ENCODE results near the gene SECISBP2L. TPM values are rescaled to one million over a fixed set of nuclear protein-coding genes. Genes with fewer than 3 reads are reported as not detected.

SECISBP2L gene
- total and polyA plus RNA-seq, 4 donors, result 16.2 to 678 (median 51.7) TPM

GRCh38 chr15:48993380-48993779 lies 52.9 kb downstream of the SECISBP2L start:
- TF ChIP-seq, protein P1, sequence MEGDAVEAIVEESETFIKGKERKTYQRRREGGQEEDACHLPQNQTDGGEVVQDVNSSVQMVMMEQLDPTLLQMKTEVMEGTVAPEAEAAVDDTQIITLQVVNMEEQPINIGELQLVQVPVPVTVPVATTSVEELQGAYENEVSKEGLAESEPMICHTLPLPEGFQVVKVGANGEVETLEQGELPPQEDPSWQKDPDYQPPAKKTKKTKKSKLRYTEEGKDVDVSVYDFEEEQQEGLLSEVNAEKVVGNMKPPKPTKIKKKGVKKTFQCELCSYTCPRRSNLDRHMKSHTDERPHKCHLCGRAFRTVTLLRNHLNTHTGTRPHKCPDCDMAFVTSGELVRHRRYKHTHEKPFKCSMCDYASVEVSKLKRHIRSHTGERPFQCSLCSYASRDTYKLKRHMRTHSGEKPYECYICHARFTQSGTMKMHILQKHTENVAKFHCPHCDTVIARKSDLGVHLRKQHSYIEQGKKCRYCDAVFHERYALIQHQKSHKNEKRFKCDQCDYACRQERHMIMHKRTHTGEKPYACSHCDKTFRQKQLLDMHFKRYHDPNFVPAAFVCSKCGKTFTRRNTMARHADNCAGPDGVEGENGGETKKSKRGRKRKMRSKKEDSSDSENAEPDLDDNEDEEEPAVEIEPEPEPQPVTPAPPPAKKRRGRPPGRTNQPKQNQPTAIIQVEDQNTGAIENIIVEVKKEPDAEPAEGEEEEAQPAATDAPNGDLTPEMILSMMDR (IDR thresholded peaks at IDR 0.05; ENCODE audit: control extremely low read depth, extremely low read depth), result no peak
- ATAC-seq (ENCODE audit: insufficient read depth, low FRiP score) (no peak), DNase-seq (no peak)
- H3K4me3 ChIP-seq, result no peak overlapping the region
- no peaks in the 10 kb centered on the region for H3K9me3 ChIP-seq (ENCODE audit: control insufficient read depth in 4 of 4, insufficient read depth in 3 of 4, low read length in 3 of 4)
- H3K9ac ChIP-seq (ENCODE audit: insufficient read depth in 1 of 2, low read length in 2 of 2), result no peak overlapping the region
- H3K27me3 ChIP-seq (ENCODE audit: control insufficient read depth in 3 of 3, insufficient read depth in 3 of 3, low read length in 2 of 3), result no peaks in the 10 kb centered on the region
- H3K4me1 ChIP-seq (ENCODE audit: control insufficient read depth in 5 of 5, insufficient read depth in 5 of 5, low read length in 5 of 5), result no peaks in the 10 kb centered on the region
- H3K36me3 ChIP-seq (ENCODE audit: control insufficient read depth in 4 of 4, insufficient read depth in 4 of 4, low read length in 4 of 4), result peaks cover 13 to 48% (median 36%) of the 10 kb centered on the region in 4 donors
- H3K27ac ChIP-seq (ENCODE audit: low read depth in 1 of 2, low read length in 1 of 2), result no peak overlapping the region

GRCh38 chr15:48992545-48992944 lies 53.7 kb downstream of the SECISBP2L start:
- no peak for ATAC-seq (ENCODE audit: insufficient read depth, low FRiP score)

GRCh38 chr15:48992096-48992495 lies 54.1 kb downstream of the SECISBP2L start:
- Histone ChIP-seq H3K4me1 (ENCODE audit: control insufficient read depth in 5 of 5, insufficient read depth in 5 of 5, low read length in 5 of 5) (no peaks in the 10 kb centered on the region), H3K4me3 (no peak overlapping the region), H3K27me3 (ENCODE audit: control insufficient read depth in 3 of 3, insufficient read depth in 3 of 3, low read length in 2 of 3) (no peaks in the 10 kb centered on the region), H3K27ac (ENCODE audit: low read depth in 1 of 2, low read length in 1 of 2) (no peak overlapping the region), H3K36me3 (ENCODE audit: control insufficient read depth in 4 of 4, insufficient read depth in 4 of 4, low read length in 4 of 4) (peaks cover 15 to 46% (median 34%) of the 10 kb centered on the region in 4 donors), H3K9me3 (ENCODE audit: control insufficient read depth in 4 of 4, insufficient read depth in 3 of 4, low read length in 3 of 4) (no peaks in the 10 kb centered on the region), H3K9ac (ENCODE audit: insufficient read depth in 1 of 2, low read length in 2 of 2) (no peak overlapping the region)
- TF ChIP-seq, protein P1 (IDR thresholded peaks at IDR 0.05; ENCODE audit: control extremely low read depth, extremely low read depth), result no peak
- WGBS, 2 donors, result 81 to 92% methylated on average over 6 of the region's 6 CpGs
- DNase-seq (no peak), ATAC-seq (ENCODE audit: insufficient read depth, low FRiP score) (no peak)

More at GRCh38 chr15:48992545-48992944, 53.7 kb downstream of the SECISBP2L start:
- TF ChIP-seq, protein P1 (IDR thresholded peaks at IDR 0.05; ENCODE audit: control extremely low read depth, extremely low read depth), result no peak
- Histone ChIP-seq H3K27ac (ENCODE audit: low read depth in 1 of 2, low read length in 1 of 2) (no peak overlapping the region), H3K4me1 (ENCODE audit: control insufficient read depth in 5 of 5, insufficient read depth in 5 of 5, low read length in 5 of 5) (no peaks in the 10 kb centered on the region), H3K27me3 (ENCODE audit: control insufficient read depth in 3 of 3, insufficient read depth in 3 of 3, low read length in 2 of 3) (no peaks in the 10 kb centered on the region), H3K36me3 (ENCODE audit: control insufficient read depth in 4 of 4, insufficient read depth in 4 of 4, low read length in 4 of 4) (peaks cover 15 to 46% (median 36%) of the 10 kb centered on the region in 4 donors), H3K9ac (ENCODE audit: insufficient read depth in 1 of 2, low read length in 2 of 2) (no peak overlapping the region), H3K4me3 (no peak overlapping the region), H3K9me3 (ENCODE audit: control insufficient read depth in 4 of 4, insufficient read depth in 3 of 4, low read length in 3 of 4) (no peaks in the 10 kb centered on the region)
- WGBS, 2 donors, result 94 to 95% methylated on average over 1 of the region's 1 CpG
- no peak for DNase-seq

DNA sequence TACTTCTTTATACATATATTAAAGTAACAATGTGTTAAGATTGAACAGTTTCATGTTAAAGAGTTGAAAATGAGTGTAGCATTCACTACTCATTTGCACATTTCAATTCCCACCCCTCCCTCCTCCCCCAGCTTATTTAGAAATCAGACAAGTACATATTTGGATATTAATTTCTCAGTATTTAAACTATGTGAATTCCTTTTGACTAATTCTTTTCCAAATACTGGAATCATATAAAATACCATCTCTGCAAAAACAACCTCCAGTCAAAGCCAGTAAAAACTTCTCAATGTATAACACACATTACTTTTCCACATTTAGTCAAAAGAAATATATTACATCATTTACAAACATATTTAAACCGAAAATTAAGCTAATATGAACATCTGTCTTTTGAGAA lies 57.1 kb downstream of the SECISBP2L start:
- DNase-seq (no peak), ATAC-seq (ENCODE audit: insufficient read depth, low FRiP score) (no peak)
- peaks cover 8 to 27% (median 19%) of the 10 kb centered on the region in 4 donors for H3K36me3 ChIP-seq (ENCODE audit: control insufficient read depth in 4 of 4, insufficient read depth in 4 of 4, low read length in 4 of 4)
- no peaks in the 10 kb centered on the region for H3K27me3 ChIP-seq (ENCODE audit: control insufficient read depth in 3 of 3, insufficient read depth in 3 of 3, low read length in 2 of 3)
- H3K9ac ChIP-seq (ENCODE audit: insufficient read depth in 1 of 2, low read length in 2 of 2), result no peak overlapping the region
- TF ChIP-seq, protein P1 (IDR thresholded peaks at IDR 0.05; ENCODE audit: control extremely low read depth, extremely low read depth), result no peak
- no peak overlapping the region for H3K27ac ChIP-seq (ENCODE audit: low read depth in 1 of 2, low read length in 1 of 2)
- WGBS, 2 donors, result 80 to 89% methylated on average over 1 of the region's 1 CpG
- H3K4me1 ChIP-seq (ENCODE audit: control insufficient read depth in 5 of 5, insufficient read depth in 5 of 5, low read length in 5 of 5), result peaks cover 0 to 7% (median 5%) of the 10 kb centered on the region in 5 donors
- H3K4me3 ChIP-seq, result no peak overlapping the region
- H3K9me3 ChIP-seq (ENCODE audit: control insufficient read depth in 4 of 4, insufficient read depth in 3 of 4, low read length in 3 of 4), result no peaks in the 10 kb centered on the region

Measured in lung (tissue), 12 donors.